GM23338 (cell line): ENCODE results near the gene MRPL32. TPM values are rescaled to one million over a fixed set of nuclear protein-coding genes. Genes with fewer than 3 reads are reported as not detected.
A peak's percentile ranks its signal among the peaks of the same experiment; 100 is the strongest.

Source experiments
- ATAC-seq: fragments of 200-7000 bp; cut with Tn5 transposase; 3 replicates; pipeline ENCODE4 v1.9.1; 2020
- DNase-seq: peaks from one replicate; pipeline ENCODE4 v3.0.0-alpha.2; 2015; ENCODE audit warnings: low spot score
- H2AFZ ChIP-seq: fragments of 200-600 bp; sonication (generic); 2 replicates; pipeline ENCODE4 v1.8.0; 2016; ENCODE audit warnings: antibody characterized with exemption, mild to moderate bottlenecking, moderate library complexity
- H3F3A ChIP-seq: fragments of 200-600 bp; sonication (generic); replicated peaks from 2 replicates; pipeline ENCODE4 v1.8.0; 2017; ENCODE audit warnings: antibody characterized with exemption, mixed run types, low read depth
- H3K27ac ChIP-seq: fragments of 200-600 bp; sonication (generic); 2 replicates; pipeline ENCODE4 v1.6.1; 2016; ENCODE audit warnings: low read depth
- H3K27me3 ChIP-seq: fragments of 200-600 bp; sonication (generic); 2 replicates; pipeline ENCODE4 v1.8.0; 2016; ENCODE audit warnings: mild to moderate bottlenecking, mixed run types, moderate library complexity; ENCODE audit not compliant: insufficient read depth
- H3K36me3 ChIP-seq: fragments of 200-600 bp; sonication (generic); 2 replicates; pipeline ENCODE4 v1.8.0; 2016; ENCODE audit warnings: mild to moderate bottlenecking; ENCODE audit not compliant: insufficient read depth
- H3K4me1 ChIP-seq: fragments of 200-600 bp; sonication (generic); 2 replicates; pipeline ENCODE4 v1.8.0; 2016; ENCODE audit warnings: mild to moderate bottlenecking, moderate library complexity; ENCODE audit not compliant: insufficient read depth
- H3K4me2 ChIP-seq: fragments of 200-600 bp; sonication (generic); 2 replicates; pipeline ENCODE4 v1.7.1; 2017; ENCODE audit warnings: mixed run types
- H3K4me3 ChIP-seq: fragments of 200-600 bp; sonication (generic); 2 replicates; pipeline ENCODE4 v1.6.1; 2016; ENCODE audit warnings: mixed run types
- H3K79me2 ChIP-seq: fragments of 200-600 bp; sonication (generic); replicated peaks from 2 replicates; pipeline ENCODE4 v1.8.0; 2017; ENCODE audit warnings: mild to moderate bottlenecking; ENCODE audit not compliant: insufficient read depth
- H3K9me2 ChIP-seq: fragments of 200-600 bp; sonication (generic); 2 replicates; pipeline ENCODE4 v1.8.0; 2017; ENCODE audit not compliant: insufficient read depth
- H4K20me1 ChIP-seq: fragments of 200-600 bp; sonication (generic); replicated peaks from 2 replicates; pipeline ENCODE4 v1.8.0; 2017; ENCODE audit warnings: mild to moderate bottlenecking; ENCODE audit not compliant: insufficient read depth
- H3K27ac Mint-ChIP-seq: 2 replicates; pipeline ENCODE4 v1.8.0; 2020; ENCODE audit warnings: inconsistent platforms, mild to moderate bottlenecking, moderate library complexity, mixed read lengths
- H3K27me3 Mint-ChIP-seq: 3 replicates; pipeline ENCODE4 v1.8.0; 2022; ENCODE audit warnings: low read depth, mild to moderate bottlenecking, moderate library complexity, mixed read lengths, inconsistent platforms; ENCODE audit not compliant: insufficient read depth, poor library complexity
- H3K36me3 Mint-ChIP-seq: 3 replicates; pipeline ENCODE4 v1.8.0; 2021; ENCODE audit warnings: low read depth, mild to moderate bottlenecking, inconsistent platforms, moderate library complexity, mixed read lengths
- H3K4me1 Mint-ChIP-seq: 3 replicates; pipeline ENCODE4 v1.8.0; 2020; ENCODE audit warnings: mild to moderate bottlenecking, inconsistent platforms, mixed read lengths
- H3K4me3 Mint-ChIP-seq: 3 replicates; pipeline ENCODE4 v1.8.0; 2021; ENCODE audit warnings: moderate library complexity, mild to moderate bottlenecking, inconsistent platforms, mixed read lengths
- H3K9me3 Mint-ChIP-seq: 3 replicates; pipeline ENCODE4 v1.8.0; 2020; ENCODE audit warnings: moderate library complexity, mild to moderate bottlenecking, inconsistent platforms, mixed read lengths
- JUNB ChIP-seq: IDR thresholded peaks from one replicate; pipeline ENCODE4 v1.6.1; 2016; ENCODE audit warnings: antibody characterized with exemption; ENCODE audit not compliant: unreplicated experiment
- NANOG ChIP-seq: IDR thresholded peaks from 2 replicates; pipeline ENCODE4 v1.6.1; 2016; ENCODE audit warnings: antibody characterized with exemption, borderline replicate concordance
- POLR2AphosphoS5 ChIP-seq: IDR thresholded peaks from 2 replicates; pipeline ENCODE4 v1.6.1; 2016; ENCODE audit warnings: antibody characterized with exemption, low read depth
- STAT1 ChIP-seq: IDR thresholded peaks from one replicate; pipeline ENCODE4 v1.6.1; 2016; ENCODE audit warnings: antibody characterized with exemption; ENCODE audit not compliant: unreplicated experiment
- ZNF331 ChIP-seq: fragments of 250-450 bp; sonication (Bioruptor Pico); IDR thresholded peaks from 2 replicates; pipeline ENCODE4 v1.5.0; 2020; ENCODE audit warnings: low read depth, mild to moderate bottlenecking, moderate library complexity
- polyA plus RNA-seq: library from polyadenylated mRNA; unstranded; fragments of >200 nt; fragmentation: Nextera tagmentation; extraction: Ambion mirVana; gene quantifications from 2 replicates; pipeline ENCODE4 v1.2.1, GENCODE V29; 2016
- total RNA-seq: library from RNA; depleted of rRNA; stranded (reverse); fragments of >200 nt; shearing (Covaris generic); gene quantifications from 2 replicates; pipeline ENCODE4 v1.2.3, GENCODE V29; 2014
- TF ChIP-seq, protein P1 (sequence below): fragments of 250-450 bp; sonication (Bioruptor Pico); IDR thresholded peaks from 2 replicates; pipeline ENCODE4 v1.5.0; 2020; ENCODE audit warnings: mild to moderate bottlenecking, moderate library complexity

MRPL32 gene
- total and polyA plus RNA-seq, 2 experiments from 2014 or later = 93.4 to 303 TPM

DNA sequence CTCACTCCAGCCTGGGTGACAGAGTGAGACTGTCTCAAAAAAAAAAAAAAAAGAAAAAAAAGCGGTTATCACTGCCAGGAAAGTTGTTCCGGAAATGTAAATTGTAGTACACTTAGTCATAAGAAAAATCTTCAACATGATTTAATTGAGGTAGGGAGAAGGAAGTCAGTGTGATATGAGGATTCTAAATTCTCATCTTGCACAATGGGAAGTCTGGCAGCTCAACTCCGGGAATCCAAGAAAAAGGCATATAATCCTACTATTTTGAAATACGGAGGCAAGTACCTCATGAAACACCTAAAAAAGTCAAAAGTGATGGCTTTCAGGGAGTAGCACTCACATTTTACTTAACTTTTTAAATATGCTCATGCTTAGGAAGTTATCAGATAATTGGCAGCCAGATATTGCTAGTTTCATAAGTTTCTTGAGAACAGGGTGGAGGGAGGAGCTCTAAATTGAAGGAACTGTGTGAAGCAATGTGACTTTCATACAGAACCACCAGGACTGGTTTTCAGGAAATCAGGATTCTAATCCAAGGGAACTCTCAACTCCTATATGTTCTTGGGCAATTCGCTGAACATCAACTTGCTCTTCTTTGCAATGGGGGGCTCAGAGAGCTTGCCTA lies 17.6 kb upstream of the MRPL32 start:
- Histone ChIP-seq H3K4me3 (no peak overlapping the region), H3K9me2 (0 out of 2 replicates have a peak, but pooled peaks cover 4% of the 10 kb centered on the region), H3K4me1 (peaks cover 18% of the 10 kb centered on the region), H3K79me2 (peaks cover 11% of the 10 kb centered on the region), H2AFZ (no peak overlapping the region), H3K4me2 (no peak overlapping the region), H3K27me3 (no peaks in the 10 kb centered on the region), H3K36me3 (peaks cover 18% of the 10 kb centered on the region), H3F3A (peaks cover 13% of the 10 kb centered on the region; the same call in 1 of the 2 replicates), H4K20me1 (0 out of 2 replicates have a peak, but pooled peaks cover 6% of the 10 kb centered on the region), H3K27ac (no peak overlapping the region; the same call in none of the 2 replicates)
- no peak overlapping the region for H3K27ac Mint-ChIP-seq
- no peak for TF ChIP-seq POLR2AphosphoS5
- TF ChIP-seq, protein P1, sequence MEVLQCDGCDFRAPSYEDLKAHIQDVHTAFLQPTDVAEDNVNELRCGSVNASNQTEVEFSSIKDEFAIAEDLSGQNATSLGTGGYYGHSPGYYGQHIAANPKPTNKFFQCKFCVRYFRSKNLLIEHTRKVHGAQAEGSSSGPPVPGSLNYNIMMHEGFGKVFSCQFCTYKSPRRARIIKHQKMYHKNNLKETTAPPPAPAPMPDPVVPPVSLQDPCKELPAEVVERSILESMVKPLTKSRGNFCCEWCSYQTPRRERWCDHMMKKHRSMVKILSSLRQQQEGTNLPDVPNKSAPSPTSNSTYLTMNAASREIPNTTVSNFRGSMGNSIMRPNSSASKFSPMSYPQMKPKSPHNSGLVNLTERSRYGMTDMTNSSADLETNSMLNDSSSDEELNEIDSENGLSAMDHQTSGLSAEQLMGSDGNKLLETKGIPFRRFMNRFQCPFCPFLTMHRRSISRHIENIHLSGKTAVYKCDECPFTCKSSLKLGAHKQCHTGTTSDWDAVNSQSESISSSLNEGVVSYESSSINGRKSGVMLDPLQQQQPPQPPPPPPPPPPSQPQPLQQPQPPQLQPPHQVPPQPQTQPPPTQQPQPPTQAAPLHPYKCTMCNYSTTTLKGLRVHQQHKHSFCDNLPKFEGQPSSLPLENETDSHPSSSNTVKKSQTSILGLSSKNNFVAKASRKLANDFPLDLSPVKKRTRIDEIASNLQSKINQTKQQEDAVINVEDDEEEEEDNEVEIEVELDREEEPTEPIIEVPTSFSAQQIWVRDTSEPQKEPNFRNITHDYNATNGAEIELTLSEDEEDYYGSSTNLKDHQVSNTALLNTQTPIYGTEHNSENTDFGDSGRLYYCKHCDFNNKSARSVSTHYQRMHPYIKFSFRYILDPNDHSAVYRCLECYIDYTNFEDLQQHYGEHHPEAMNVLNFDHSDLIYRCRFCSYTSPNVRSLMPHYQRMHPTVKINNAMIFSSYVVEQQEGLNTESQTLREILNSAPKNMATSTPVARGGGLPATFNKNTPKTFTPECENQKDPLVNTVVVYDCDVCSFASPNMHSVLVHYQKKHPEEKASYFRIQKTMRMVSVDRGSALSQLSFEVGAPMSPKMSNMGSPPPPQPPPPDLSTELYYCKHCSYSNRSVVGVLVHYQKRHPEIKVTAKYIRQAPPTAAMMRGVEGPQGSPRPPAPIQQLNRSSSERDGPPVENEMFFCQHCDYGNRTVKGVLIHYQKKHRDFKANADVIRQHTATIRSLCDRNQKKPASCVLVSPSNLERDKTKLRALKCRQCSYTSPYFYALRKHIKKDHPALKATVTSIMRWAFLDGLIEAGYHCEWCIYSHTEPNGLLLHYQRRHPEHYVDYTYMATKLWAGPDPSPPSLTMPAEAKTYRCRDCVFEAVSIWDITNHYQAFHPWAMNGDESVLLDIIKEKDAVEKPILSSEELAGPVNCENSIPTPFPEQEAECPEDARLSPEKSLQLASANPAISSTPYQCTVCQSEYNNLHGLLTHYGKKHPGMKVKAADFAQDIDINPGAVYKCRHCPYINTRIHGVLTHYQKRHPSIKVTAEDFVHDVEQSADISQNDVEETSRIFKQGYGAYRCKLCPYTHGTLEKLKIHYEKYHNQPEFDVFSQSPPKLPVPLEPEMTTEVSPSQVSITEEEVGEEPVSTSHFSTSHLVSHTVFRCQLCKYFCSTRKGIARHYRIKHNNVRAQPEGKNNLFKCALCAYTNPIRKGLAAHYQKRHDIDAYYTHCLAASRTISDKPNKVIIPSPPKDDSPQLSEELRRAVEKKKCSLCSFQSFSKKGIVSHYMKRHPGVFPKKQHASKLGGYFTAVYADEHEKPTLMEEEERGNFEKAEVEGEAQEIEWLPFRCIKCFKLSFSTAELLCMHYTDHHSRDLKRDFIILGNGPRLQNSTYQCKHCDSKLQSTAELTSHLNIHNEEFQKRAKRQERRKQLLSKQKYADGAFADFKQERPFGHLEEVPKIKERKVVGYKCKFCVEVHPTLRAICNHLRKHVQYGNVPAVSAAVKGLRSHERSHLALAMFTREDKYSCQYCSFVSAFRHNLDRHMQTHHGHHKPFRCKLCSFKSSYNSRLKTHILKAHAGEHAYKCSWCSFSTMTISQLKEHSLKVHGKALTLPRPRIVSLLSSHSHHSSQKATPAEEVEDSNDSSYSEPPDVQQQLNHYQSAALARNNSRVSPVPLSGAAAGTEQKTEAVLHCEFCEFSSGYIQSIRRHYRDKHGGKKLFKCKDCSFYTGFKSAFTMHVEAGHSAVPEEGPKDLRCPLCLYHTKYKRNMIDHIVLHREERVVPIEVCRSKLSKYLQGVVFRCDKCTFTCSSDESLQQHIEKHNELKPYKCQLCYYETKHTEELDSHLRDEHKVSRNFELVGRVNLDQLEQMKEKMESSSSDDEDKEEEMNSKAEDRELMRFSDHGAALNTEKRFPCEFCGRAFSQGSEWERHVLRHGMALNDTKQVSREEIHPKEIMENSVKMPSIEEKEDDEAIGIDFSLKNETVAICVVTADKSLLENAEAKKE (CRISPR knock-in tag) = no peak
- TF ChIP-seq JUNB = no peak
- H3K9me3 Mint-ChIP-seq = no peaks in the 10 kb centered on the region
- ATAC-seq (no peak), DNase-seq (no peak)
- H3K36me3 Mint-ChIP-seq = peaks cover 66% of the 10 kb centered on the region
- H3K27me3 Mint-ChIP-seq = peaks cover 3% of the 10 kb centered on the region
- H3K4me3 Mint-ChIP-seq = no peak overlapping the region
- H3K4me1 Mint-ChIP-seq = peaks cover 34% of the 10 kb centered on the region

DNA sequence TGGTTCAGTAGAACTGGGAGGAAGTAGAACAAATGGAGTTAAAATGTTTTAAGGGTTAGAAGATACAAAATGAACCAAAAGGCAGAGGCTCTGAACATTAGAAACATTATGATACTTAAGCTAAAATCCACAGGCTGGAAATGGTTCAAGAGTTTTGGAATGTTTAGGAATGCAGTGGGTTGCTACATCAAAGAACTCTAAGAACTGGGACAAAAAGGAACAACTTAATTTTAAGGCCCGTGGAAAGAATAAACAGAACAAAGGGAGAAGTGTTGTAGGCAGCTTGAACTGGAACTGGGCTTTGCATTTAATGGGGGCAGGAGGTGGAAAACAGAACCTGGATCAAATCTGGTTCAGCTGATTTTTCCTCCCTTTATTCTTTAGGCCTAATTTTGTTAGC lies 16.8 kb upstream of the MRPL32 start:
- TF ChIP-seq STAT1 (no peak), JUNB (no peak), NANOG (no peak), ZNF331 (CRISPR knock-in tag) (no peak)
- H3K4me1 Mint-ChIP-seq = peaks cover 26% of the 10 kb centered on the region
- H3K27ac Mint-ChIP-seq = no peak overlapping the region
- H3K79me2 ChIP-seq = peaks cover 7% of the 10 kb centered on the region
- H3K36me3 ChIP-seq = peaks cover 26% of the 10 kb centered on the region
- 0 out of 2 replicates have a peak, but pooled peaks cover 6% of the 10 kb centered on the region for H4K20me1 ChIP-seq
- no peak overlapping the region for H3K4me3 Mint-ChIP-seq
- H3K4me3 ChIP-seq = no peak overlapping the region
- DNase-seq (no peak), ATAC-seq (no peak)
- H3K4me2 ChIP-seq = no peak overlapping the region
- peaks cover 3% of the 10 kb centered on the region for H3K27me3 Mint-ChIP-seq
- H3K27ac ChIP-seq = 0 out of 2 replicates have a peak overlapping the region, but pooled peaks have one; percentile 13
- H3F3A ChIP-seq = peaks cover 13% of the 10 kb centered on the region; the same call in 1 of the 2 replicates
- no peak overlapping the region for H2AFZ ChIP-seq
- peaks cover 66% of the 10 kb centered on the region for H3K36me3 Mint-ChIP-seq
- H3K4me1 ChIP-seq = peaks cover 18% of the 10 kb centered on the region
- H3K9me2 ChIP-seq = 0 out of 2 replicates have a peak, but pooled peaks cover under 1% of the 10 kb centered on the region
- no peaks in the 10 kb centered on the region for H3K27me3 ChIP-seq
- H3K9me3 Mint-ChIP-seq = no peaks in the 10 kb centered on the region
